Measurements from ENCODE around the gene MYBPC3. TPM values are rescaled to one million over a fixed set of nuclear protein-coding genes. Genes with fewer than 3 reads are reported as not detected.

MYBPC3 gene
- total and polyA plus RNA-seq, 2 donors from 2014 or later, result 0.19 to 0.52 TPM

DNA sequence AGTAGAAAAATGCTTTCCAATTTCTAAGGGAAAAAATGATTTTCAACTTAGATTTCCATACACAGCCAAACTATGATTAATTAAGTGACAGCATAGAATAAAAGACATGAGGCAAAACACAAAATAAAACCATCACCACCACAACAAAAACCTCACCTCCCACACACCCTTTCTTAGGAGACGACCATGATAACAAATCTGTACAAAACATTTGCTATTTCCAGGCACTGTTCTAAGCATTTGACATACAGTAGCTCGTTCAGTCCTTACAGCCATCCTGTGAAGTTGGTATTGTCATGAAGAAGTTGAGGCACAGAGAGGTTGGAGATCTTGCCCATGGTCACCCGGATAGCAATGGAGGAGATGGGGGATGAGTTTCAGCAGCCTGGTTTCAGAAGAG, 17.2 kb upstream of the MYBPC3 start:
- no peaks in the 10 kb centered on the region for H3K9me3 ChIP-seq (ENCODE audit: control insufficient read depth in 2 of 3, insufficient read depth in 1 of 3, low read length in 3 of 3)
- H3K36me3 ChIP-seq (ENCODE audit: control insufficient read depth in 2 of 3, insufficient read depth in 3 of 3, low read length in 3 of 3), result no peaks in the 10 kb centered on the region
- H3K4me3 ChIP-seq (ENCODE audit: low read length in 3 of 3), result no peak overlapping the region
- TF ChIP-seq, protein P1, sequence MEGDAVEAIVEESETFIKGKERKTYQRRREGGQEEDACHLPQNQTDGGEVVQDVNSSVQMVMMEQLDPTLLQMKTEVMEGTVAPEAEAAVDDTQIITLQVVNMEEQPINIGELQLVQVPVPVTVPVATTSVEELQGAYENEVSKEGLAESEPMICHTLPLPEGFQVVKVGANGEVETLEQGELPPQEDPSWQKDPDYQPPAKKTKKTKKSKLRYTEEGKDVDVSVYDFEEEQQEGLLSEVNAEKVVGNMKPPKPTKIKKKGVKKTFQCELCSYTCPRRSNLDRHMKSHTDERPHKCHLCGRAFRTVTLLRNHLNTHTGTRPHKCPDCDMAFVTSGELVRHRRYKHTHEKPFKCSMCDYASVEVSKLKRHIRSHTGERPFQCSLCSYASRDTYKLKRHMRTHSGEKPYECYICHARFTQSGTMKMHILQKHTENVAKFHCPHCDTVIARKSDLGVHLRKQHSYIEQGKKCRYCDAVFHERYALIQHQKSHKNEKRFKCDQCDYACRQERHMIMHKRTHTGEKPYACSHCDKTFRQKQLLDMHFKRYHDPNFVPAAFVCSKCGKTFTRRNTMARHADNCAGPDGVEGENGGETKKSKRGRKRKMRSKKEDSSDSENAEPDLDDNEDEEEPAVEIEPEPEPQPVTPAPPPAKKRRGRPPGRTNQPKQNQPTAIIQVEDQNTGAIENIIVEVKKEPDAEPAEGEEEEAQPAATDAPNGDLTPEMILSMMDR (IDR thresholded peaks at IDR 0.05; ENCODE audit: borderline replicate concordance, extremely low read depth, insufficient read depth), result no peak
- DNase-seq (no peak), FAIRE-seq (no peak)
- no peak overlapping the region for H3K27ac ChIP-seq (ENCODE audit: low read depth in 2 of 2, low read length in 2 of 2)
- no peak overlapping the region for H3K9ac ChIP-seq (ENCODE audit: low read length in 3 of 3)
- H3K27me3 ChIP-seq (ENCODE audit: control insufficient read depth, insufficient read depth, low read length), result no peaks in the 10 kb centered on the region
- no peaks in the 10 kb centered on the region for H3K4me1 ChIP-seq (ENCODE audit: control insufficient read depth in 2 of 3, insufficient read depth in 2 of 3, low read depth in 1 of 3, low read length in 3 of 3)
- intact Hi-C loops (cut with DNase I), result loop anchor here (10.0 kb wide), 1 partner anchor 85 kb away; no protein-coding TSS in a partner anchor

GRCh38 chr11:47366020-47366490, 13.6 kb upstream of the MYBPC3 start:
- Histone ChIP-seq H3K4me3 (ENCODE audit: low read length in 3 of 3) (no peak overlapping the region), H3K36me3 (ENCODE audit: control insufficient read depth in 2 of 3, insufficient read depth in 3 of 3, low read length in 3 of 3) (no peaks in the 10 kb centered on the region), H3K27ac (ENCODE audit: low read depth in 2 of 2, low read length in 2 of 2) (no peak overlapping the region), H3K9ac (ENCODE audit: low read length in 3 of 3) (no peak overlapping the region), H3K4me1 (ENCODE audit: control insufficient read depth in 2 of 3, insufficient read depth in 2 of 3, low read depth in 1 of 3, low read length in 3 of 3) (no peaks in the 10 kb centered on the region), H3K27me3 (ENCODE audit: control insufficient read depth, insufficient read depth, low read length) (no peaks in the 10 kb centered on the region), H3K9me3 (ENCODE audit: control insufficient read depth in 2 of 3, insufficient read depth in 1 of 3, low read length in 3 of 3) (no peaks in the 10 kb centered on the region)
- FAIRE-seq (no peak), DNase-seq (no peak)
- TF ChIP-seq, protein P1 (IDR thresholded peaks at IDR 0.05; ENCODE audit: borderline replicate concordance, extremely low read depth, insufficient read depth), result no peak
- intact Hi-C loops (cut with DNase I), result no loop called here

DNA sequence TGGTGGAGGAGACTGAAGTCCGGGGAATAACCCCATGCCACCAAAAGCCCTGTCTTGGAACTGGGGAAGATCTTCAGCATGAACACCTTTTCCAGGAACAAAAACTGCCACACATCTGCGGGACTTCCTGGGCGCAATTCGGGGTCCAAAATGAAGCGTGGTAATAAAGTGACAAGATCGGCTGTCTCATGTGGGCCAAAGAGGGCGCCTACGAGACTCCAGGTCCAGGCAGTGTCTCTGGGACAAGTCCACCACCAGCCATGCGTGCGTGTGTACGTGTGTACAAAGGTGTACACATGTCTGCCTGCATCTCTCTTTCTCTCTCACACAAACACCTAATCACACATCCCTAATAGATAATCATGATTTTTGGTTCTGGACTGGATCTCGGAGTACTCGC, 8.9 kb upstream of the MYBPC3 start:
- no peak overlapping the region for H3K4me3 ChIP-seq (ENCODE audit: low read length in 3 of 3)
- no peaks in the 10 kb centered on the region for H3K27me3 ChIP-seq (ENCODE audit: control insufficient read depth, insufficient read depth, low read length)
- FAIRE-seq, result no peak
- no peaks in the 10 kb centered on the region for H3K9me3 ChIP-seq (ENCODE audit: control insufficient read depth in 2 of 3, insufficient read depth in 1 of 3, low read length in 3 of 3)
- intact Hi-C loops (cut with DNase I), result no loop called here
- TF ChIP-seq, protein P1 (IDR thresholded peaks at IDR 0.05; ENCODE audit: borderline replicate concordance, extremely low read depth, insufficient read depth), result no peak
- H3K4me1 ChIP-seq (ENCODE audit: control insufficient read depth in 2 of 3, insufficient read depth in 2 of 3, low read depth in 1 of 3, low read length in 3 of 3), result no peaks in the 10 kb centered on the region
- no peaks in the 10 kb centered on the region for H3K36me3 ChIP-seq (ENCODE audit: control insufficient read depth in 2 of 3, insufficient read depth in 3 of 3, low read length in 3 of 3)
- no peak overlapping the region for H3K9ac ChIP-seq (ENCODE audit: low read length in 3 of 3)
- H3K27ac ChIP-seq (ENCODE audit: low read depth in 2 of 2, low read length in 2 of 2), result no peak overlapping the region
- no peak for DNase-seq

DNA sequence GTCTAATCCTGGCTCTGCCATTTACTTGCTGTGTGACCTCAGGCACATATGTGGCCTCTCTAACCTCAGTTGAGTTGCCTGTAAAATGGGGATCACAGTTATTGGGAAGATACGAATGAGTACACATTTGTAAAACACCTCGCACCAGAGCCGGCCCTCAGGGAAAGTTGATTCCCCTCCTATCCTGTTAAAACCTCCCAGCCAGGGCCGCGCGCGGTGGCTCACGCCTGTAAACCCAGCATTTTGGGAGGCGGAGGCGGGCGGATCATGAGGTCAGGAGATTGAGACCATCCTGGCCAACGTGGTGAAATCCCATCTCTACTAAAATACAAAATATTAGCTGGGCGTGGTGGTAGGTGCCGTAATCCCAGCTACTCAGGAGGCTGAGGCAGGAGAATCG, 7.8 kb upstream of the MYBPC3 start:
- Histone ChIP-seq H3K9ac (ENCODE audit: low read length in 3 of 3) (no peak overlapping the region), H3K4me3 (ENCODE audit: low read length in 3 of 3) (no peak overlapping the region), H3K4me1 (ENCODE audit: control insufficient read depth in 2 of 3, insufficient read depth in 2 of 3, low read depth in 1 of 3, low read length in 3 of 3) (peaks cover 0 to 5% (median 0%) of the 10 kb centered on the region in 3 donors), H3K27ac (ENCODE audit: low read depth in 2 of 2, low read length in 2 of 2) (no peak overlapping the region), H3K36me3 (ENCODE audit: control insufficient read depth in 2 of 3, insufficient read depth in 3 of 3, low read length in 3 of 3) (no peaks in the 10 kb centered on the region), H3K27me3 (ENCODE audit: control insufficient read depth, insufficient read depth, low read length) (no peaks in the 10 kb centered on the region), H3K9me3 (ENCODE audit: control insufficient read depth in 2 of 3, insufficient read depth in 1 of 3, low read length in 3 of 3) (no peaks in the 10 kb centered on the region)
- TF ChIP-seq, protein P1 (IDR thresholded peaks at IDR 0.05; ENCODE audit: borderline replicate concordance, extremely low read depth, insufficient read depth), result no peak
- FAIRE-seq (no peak), DNase-seq (no peak)
- intact Hi-C loops (cut with DNase I), result no loop called here
